H1 (cell line): ENCODE measurements around the gene KLF14. TPM values are rescaled to one million over a fixed set of nuclear protein-coding genes. Genes with fewer than 3 reads are reported as not detected.

Experiments
- BACH1 ChIP-seq: IDR thresholded peaks from 2 replicates; pipeline ENCODE4 v1.6.1; 2012; ENCODE audit warnings: low read length, improper control_type of control experiment
- GABPA ChIP-seq: IDR thresholded peaks from 2 replicates; pipeline ENCODE4 v1.6.1; 2011; ENCODE audit warnings: mild to moderate bottlenecking, low read length, moderate library complexity, borderline replicate concordance; ENCODE audit not compliant: insufficient read depth
- HDAC6 ChIP-seq: IDR thresholded peaks from one replicate; pipeline ENCODE4 v1.7.1; 2012; ENCODE audit warnings: low read depth, mild to moderate bottlenecking, inconsistent platforms, low read length, moderate library complexity
- RNF2 ChIP-seq: fragments of 200-900, 300-1000 bp; sonication (generic); IDR thresholded peaks from 2 replicates; pipeline ENCODE4 v1.7.1; 2016; ENCODE audit warnings: borderline replicate concordance, low read depth, mild to moderate bottlenecking, antibody characterized with exemption, low read length; ENCODE audit not compliant: poor library complexity, severe bottlenecking; ENCODE audit errors: missing control alignments
- SP1 ChIP-seq: IDR thresholded peaks from 2 replicates; pipeline ENCODE4 v1.6.1; 2011; ENCODE audit warnings: low read depth, low read length
- TCF12 ChIP-seq: IDR thresholded peaks from 2 replicates; pipeline ENCODE4 v1.6.1; 2011; ENCODE audit warnings: low read depth, mild to moderate bottlenecking, low read length
- polyA plus RNA-seq, 7 experiments: library from polyadenylated mRNA; depleted of rRNA in 3 of 7; stranded (reverse) in 5 of 7; unstranded in 2 of 7; fragments of >200 nt in 5 of 7; fragments of 200-250 nt in 2 of 7; gene quantifications; 1 replicate in 5 of 7; 2 replicates in 1 of 7; 4 replicates in 1 of 7; pipeline versions ENCODE4 v1.2.1 to v1.2.3, GENCODE V29; 2011 to 2013; ENCODE audit warnings: missing spikeins in 2 of 7, mixed read lengths in 2 of 7
- total RNA-seq: library from RNA; stranded (reverse); fragmentation: NEBNext Ultra II Directional; extraction: Animal tissue kit (Norgen Biotek cat#: 25700); gene quantifications from 2 replicates; pipeline ENCODE4 v1.2.1, GENCODE V29; 2021

The KLF14 gene
- total and polyA plus RNA-seq, 2 of the 8 experiments (the other 6 are each of a cell fraction or from before 2014, with no cell fraction given): 0.02 TPM; not detected in 1

DNA sequence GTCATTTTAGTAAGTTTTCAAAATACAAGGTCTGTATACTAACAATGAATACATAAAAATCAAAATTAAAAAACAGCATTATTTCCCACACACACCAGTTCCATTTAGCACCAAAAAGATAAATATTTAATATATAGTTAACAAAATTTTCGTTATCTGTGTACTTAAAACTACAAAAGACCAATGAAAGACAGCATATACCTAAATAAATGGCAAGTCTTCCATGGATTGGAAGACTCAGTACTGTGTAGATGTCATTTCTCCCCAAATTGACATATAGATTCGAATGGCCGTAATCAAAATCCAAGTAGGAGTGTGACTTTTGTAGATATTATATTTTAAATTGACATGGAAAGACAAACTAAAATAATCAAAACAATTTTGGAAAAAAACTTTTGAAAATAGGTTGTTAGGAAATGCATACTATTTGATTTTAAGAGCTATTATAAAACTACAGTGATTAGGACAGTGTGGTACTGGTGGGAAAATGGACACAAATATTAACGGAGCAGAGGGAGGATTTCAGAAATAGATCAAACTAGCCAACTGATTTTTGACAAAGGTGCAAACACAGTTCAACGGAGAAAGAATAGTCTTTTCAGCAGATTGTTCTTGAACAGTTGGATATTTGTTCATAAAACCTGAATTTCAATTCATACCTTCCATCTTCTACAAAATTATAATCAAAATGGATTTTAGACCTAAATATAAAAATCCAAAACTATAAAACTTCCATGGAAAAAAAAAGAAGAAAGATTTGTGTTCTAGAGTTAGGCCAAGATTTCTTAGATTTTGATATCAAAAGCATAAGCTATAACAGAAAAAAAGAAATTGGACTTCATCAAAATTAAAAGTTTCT, 14.8 kb upstream of the KLF14 start (continued):
- TF ChIP-seq SP1 (no peak), TCF12 (no peak), BACH1 (no peak), RNF2 (no peak), GABPA (no peak), HDAC6 (no peak)
